Inferior parietal cortex (tissue), 1 donor: ENCODE data around the gene AFP.

Experiments
- DNase-seq: peaks from one replicate; pipeline ENCODE4 v3.0.0-alpha.2; 2016; ENCODE audit errors: extremely low spot score

The AFP gene

DNA sequence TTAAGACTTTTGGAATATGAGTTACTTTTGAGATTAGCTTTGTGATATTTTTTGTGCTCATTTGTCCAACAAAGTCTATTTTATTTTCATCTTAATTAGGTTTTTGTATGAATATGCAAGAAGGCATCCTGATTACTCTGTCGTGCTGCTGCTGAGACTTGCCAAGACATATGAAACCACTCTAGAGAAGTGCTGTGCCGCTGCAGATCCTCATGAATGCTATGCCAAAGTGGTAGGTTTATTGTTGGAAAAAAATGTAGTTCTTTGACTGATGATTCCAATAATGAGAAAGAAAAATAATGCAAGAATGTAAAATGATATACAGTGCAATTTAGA is 21.1 kb upstream of the AFP start:
- DNase-seq = no peak

DNA sequence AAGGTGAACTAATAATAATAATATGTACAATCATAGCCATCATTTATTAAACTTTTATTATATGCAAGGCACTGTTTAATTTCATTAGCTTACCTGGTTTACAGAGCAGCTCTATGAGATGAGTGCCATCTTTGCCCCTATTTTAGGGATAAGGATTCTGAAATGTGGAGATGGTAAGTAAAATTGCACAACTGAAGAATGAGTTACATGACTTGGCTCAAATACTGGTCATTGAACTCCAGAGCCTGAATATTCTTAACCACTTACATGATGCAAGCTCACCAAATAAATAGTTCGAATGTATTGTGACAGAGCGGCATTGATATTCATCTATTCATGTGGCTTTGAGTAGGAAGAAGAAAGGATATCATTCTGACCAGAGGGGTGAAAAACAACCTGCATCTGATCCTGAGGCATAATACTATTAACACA is 20.2 kb upstream of the AFP start:
- DNase-seq = no peak

- DNase-seq = no peak
These were observed 19.5 kb upstream of the AFP start for GRCh38 chr4:73416423-73417087.

GRCh38 chr4:73417342-73417741 is 18.7 kb upstream of the AFP start:
- DNase-seq = no peak

DNA sequence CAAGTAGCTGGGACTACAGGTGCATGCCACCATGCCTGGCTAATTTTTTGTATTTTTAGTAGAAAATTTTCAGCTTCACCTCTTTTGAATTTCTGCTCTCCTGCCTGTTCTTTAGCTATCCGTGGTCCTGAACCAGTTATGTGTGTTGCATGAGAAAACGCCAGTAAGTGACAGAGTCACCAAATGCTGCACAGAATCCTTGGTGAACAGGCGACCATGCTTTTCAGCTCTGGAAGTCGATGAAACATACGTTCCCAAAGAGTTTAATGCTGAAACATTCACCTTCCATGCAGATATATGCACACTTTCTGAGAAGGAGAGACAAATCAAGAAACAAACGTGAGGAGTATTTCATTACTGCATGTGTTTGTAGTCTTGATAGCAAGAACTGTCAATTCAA is 18.0 kb upstream of the AFP start:
- no peak for DNase-seq

GRCh38 chr4:73418677-73419076 is 17.3 kb upstream of the AFP start:
- DNase-seq = no peak

DNA sequence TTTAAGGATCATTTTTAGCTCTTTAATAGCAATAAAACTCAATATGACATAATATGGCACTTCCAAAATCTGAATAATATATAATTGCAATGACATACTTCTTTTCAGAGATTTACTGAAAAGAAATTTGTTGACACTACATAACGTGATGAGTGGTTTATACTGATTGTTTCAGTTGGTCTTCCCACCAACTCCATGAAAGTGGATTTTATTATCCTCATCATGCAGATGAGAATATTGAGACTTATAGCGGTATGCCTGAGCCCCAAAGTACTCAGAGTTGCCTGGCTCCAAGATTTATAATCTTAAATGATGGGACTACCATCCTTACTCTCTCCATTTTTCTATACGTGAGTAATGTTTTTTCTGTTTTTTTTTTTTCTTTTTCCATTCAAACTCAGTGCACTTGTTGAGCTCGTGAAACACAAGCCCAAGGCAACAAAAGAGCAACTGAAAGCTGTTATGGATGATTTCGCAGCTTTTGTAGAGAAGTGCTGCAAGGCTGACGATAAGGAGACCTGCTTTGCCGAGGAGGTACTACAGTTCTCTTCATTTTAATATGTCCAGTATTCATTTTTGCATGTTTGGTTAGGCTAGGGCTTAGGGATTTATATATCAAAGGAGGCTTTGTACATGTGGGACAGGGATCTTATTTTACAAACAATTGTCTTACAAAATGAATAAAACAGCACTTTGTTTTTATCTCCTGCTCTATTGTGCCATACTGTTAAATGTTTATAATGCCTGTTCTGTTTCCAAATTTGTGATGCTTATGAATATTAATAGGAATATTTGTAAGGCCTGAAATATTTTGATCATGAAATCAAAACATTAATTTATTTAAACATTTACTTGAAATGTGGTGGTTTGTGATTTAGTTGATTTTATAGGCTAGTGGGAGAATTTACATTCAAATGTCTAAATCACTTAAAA is 16.6 kb upstream of the AFP start:
- DNase-seq = no peak

DNA sequence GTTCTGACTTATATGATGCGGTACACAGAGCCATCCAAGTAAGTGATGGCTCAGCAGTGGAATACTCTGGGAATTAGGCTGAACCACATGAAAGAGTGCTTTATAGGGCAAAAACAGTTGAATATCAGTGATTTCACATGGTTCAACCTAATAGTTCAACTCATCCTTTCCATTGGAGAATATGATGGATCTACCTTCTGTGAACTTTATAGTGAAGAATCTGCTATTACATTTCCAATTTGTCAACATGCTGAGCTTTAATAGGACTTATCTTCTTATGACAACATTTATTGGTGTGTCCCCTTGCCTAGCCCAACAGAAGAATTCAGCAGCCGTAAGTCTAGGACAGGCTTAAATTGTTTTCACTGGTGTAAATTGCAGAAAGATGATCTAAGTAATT is 15.4 kb upstream of the AFP start:
- no peak for DNase-seq

DNA sequence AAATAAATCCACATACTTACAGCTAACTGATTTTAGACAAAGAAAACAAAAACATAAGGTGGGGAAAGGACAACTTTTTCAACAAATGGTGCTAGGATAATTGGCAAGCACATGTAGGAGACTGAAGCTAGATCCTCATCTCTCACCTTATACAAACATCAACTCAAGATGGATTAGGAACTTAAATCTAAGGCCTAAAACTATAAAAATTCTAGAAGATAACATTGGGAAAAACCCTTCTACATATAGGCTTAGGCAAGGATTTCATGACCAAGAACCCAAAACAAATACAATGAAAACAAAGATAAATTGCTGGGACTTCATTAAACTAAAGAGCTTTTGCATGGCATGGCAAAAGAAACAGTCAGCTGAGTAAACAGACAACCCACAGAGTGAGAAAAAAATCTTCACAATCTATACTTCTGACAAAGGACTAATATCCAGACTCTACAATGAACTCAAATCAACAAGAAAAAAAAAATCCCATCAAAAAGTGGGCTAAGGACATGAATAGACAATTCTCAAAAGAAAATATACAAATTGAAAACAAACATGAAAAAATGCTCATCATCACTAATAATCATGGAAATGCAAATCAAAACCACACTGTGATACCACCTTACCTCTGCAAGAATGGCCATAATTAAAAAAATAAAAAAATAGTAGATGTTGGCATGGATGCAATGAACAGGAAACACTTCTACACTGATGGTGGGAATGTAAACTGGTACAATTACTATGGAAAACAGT is 14.1 kb upstream of the AFP start:
- DNase-seq = no peak

DNA sequence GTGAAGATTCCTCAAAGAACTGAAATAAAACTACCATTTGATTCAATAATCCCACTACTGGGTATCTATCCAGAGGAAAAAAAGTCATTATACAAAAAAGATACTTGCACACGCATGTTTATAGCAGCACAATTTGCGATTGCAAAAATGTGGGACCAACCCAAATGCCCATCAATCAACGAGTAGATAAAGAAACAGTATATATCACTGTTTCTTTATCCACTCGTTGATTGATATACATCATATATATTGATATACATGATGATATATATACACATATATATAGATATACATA is 13.6 kb upstream of the AFP start:
- no peak for DNase-seq

- DNase-seq = no peak
These were observed 12.8 kb upstream of the AFP start for GRCh38 chr4:73423184-73423583.

- no peak for DNase-seq
These were observed 9.4 kb upstream of the AFP start for GRCh38 chr4:73426666-73427065.

- no peak for DNase-seq
These were observed 6.9 kb upstream of the AFP start for GRCh38 chr4:73429118-73429517.

DNA sequence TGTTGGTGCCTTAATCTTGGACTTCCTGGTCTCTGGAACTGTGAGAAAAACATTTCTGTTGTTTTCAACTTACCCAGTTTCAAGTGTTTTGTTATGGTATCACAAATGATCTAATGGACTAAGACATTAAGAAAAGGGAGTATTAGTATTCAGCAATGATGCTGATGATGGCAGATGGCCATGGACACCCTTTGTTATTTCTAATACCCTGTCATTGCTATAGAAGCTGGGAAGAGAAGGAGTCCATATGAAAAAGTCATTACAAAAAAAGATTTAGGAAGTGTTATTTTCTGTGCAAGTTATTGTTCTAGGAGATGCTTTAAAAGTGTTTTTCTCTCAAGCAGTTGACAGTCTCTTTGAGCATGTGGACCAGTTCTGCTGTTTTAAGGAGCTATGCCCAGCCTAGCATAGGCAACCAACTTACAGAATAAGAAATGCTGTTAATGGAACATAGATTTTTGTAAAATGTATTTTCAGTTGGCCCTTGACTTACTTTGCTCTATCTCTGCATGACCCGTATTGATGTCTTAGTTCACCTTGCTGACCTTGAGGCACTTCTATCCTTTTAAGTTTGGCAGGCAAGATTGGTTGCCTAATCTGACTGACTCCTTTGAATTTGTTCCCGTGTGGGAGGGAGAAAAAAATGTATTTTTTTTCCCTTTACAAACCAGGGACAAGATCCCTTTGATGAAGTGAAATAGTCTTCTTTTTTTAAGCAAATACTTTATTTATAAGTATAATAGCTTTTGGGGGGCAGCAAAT is 6.0 kb upstream of the AFP start:
- DNase-seq = no peak

DNA sequence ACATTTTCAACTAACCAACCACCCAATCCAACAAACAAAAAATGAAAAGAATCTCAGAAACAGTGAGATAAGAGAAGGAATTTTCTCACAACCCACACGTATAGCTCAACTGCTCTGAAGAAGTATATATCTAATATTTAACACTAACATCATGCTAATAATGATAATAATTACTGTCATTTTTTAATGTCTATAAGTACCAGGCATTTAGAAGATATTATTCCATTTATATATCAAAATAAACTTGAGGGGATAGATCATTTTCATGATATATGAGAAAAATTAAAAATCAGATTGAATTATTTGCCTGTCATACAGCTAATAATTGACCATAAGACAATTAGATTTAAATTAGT is 4.2 kb upstream of the AFP start:
- no peak for DNase-seq

DNA sequence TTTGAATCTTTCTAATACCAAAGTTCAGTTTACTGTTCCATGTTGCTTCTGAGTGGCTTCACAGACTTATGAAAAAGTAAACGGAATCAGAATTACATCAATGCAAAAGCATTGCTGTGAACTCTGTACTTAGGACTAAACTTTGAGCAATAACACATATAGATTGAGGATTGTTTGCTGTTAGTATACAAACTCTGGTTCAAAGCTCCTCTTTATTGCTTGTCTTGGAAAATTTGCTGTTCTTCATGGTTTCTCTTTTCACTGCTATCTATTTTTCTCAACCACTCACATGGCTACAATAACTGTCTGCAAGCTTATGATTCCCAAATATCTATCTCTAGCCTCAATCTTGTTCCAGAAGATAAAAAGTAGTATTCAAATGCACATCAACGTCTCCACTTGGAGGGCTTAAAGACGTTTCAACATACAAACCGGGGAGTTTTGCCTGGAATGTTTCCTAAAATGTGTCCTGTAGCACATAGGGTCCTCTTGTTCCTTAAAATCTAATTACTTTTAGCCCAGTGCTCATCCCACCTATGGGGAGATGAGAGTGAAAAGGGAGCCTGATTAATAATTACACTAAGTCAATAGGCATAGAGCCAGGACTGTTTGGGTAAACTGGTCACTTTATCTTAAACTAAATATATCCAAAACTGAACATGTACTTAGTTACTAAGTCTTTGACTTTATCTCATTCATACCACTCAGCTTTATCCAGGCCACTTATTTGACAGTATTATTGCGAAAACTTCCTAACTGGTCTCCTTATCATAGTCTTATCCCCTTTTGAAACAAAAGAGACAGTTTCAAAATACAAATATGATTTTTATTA is 3.6 kb upstream of the AFP start:
- no peak for DNase-seq

DNA sequence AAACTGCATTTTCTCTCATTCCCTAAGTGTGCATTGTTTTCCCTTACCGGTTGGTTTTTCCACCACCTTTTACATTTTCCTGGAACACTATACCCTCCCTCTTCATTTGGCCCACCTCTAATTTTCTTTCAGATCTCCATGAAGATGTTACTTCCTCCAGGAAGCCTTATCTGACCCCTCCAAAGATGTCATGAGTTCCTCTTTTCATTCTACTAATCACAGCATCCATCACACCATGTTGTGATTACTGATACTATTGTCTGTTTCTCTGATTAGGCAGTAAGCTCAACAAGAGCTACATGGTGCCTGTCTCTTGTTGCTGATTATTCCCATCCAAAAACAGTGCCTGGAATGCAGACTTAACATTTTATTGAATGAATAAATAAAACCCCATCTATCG is 2.9 kb upstream of the AFP start:
- no peak for DNase-seq

DNA sequence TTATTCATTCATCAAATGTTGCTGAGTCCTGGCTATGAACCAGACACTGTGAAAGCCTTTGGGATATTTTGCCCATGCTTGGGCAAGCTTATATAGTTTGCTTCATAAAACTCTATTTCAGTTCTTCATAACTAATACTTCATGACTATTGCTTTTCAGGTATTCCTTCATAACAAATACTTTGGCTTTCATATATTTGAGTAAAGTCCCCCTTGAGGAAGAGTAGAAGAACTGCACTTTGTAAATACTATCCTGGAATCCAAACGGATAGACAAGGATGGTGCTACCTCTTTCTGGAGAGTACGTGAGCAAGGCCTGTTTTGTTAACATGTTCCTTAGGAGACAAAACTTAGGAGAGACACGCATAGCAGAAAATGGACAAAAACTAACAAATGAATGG is 1.7 kb upstream of the AFP start:
- no peak for DNase-seq

DNA sequence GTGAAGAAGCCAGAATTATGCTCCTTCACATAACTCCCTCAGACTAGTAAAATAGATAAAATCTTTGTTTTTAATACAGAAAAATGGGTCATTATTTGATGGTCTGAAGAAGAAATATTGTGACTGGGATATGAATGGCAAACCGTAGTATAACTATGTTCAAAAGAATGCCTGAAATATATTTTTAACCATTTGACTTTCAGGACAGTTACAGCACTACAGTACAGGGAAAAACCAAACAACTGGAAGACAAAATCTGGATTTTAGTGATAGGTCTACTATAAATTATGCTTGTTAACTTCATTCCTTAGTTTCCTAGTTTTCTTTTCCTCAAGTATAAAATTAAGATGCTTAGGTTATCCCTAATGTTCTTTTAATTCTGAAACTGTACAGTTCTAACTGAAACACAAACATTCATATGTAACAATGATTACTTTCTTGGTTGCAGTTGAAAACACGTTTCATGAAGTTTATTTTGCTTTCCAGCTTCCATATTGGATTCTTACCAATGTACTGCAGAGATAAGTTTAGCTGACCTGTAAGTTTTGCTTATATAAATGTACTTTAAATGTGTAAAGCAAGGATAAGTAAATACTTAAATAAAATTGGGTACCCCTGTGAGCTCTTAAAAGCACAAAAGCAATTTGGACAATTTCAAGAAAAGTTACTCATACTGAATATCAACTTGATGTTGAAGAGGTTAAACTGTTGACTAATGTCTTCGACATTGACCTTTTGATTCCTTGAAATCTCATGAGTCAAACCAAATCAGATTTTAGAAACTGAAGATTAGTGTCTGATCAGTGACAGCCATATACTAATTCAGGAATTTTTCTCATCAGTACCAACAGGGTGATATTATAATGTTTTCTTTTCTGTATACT is 895 bp downstream of the AFP start:
- DNase-seq = no peak

GRCh38 chr4:73437558-73437956 is 1.5 kb downstream of the AFP start:
- no peak for DNase-seq
